Chondrocyte (in vitro differentiated cells): ENCODE measurements around the gene RPL23. TPM values are rescaled to one million over a fixed set of nuclear protein-coding genes. Genes with fewer than 3 reads are reported as not detected.

Experiments used
- DNase-seq: peaks from one replicate; pipeline ENCODE4 v3.0.0; 2021; ENCODE audit warnings: mixed read lengths, low spot score
- H3K27ac Mint-ChIP-seq: one replicate; pipeline ENCODE4 v1.8.0; 2021; ENCODE audit warnings: mild to moderate bottlenecking, moderate library complexity, mixed read lengths; ENCODE audit not compliant: unreplicated experiment
- H3K27me3 Mint-ChIP-seq: 2 replicates; pipeline ENCODE4 v1.8.0; 2021; ENCODE audit warnings: low read depth, mixed read lengths
- H3K36me3 Mint-ChIP-seq: 2 replicates; pipeline ENCODE4 v1.8.0; 2021; ENCODE audit warnings: low read depth, mixed read lengths
- H3K4me1 Mint-ChIP-seq: 2 replicates; pipeline ENCODE4 v1.8.0; 2021; ENCODE audit warnings: low read depth, mild to moderate bottlenecking, mixed read lengths
- H3K4me3 Mint-ChIP-seq: one replicate; pipeline ENCODE4 v1.8.0; 2021; ENCODE audit warnings: mild to moderate bottlenecking, moderate library complexity, mixed read lengths; ENCODE audit not compliant: unreplicated experiment
- H3K9me3 Mint-ChIP-seq: 2 replicates; pipeline ENCODE4 v1.8.0; 2021; ENCODE audit warnings: low read depth, mixed read lengths
- CTCF ChIP-seq: fragments of 200-600 bp; sonication (generic); IDR thresholded peaks from 2 replicates; pipeline ENCODE4 v1.5.0; 2021; ENCODE audit warnings: antibody characterized with exemption, mild to moderate bottlenecking, moderate library complexity
- microRNA-seq: library from miRNA; unstranded; fragments of <30 nt; microRNA quantifications from one replicate; pipeline ENCODE4 v1.2.0, GENCODE V29; 2020; ENCODE audit warnings: borderline number of aligned reads
- total RNA-seq: library from RNA; stranded (reverse); gene quantifications from 3 replicates; pipeline ENCODE4 v1.2.1, GENCODE V29; 2021

RPL23 gene
- total RNA-seq, 1 donor from 2014 or later, result 959 TPM

DNA sequence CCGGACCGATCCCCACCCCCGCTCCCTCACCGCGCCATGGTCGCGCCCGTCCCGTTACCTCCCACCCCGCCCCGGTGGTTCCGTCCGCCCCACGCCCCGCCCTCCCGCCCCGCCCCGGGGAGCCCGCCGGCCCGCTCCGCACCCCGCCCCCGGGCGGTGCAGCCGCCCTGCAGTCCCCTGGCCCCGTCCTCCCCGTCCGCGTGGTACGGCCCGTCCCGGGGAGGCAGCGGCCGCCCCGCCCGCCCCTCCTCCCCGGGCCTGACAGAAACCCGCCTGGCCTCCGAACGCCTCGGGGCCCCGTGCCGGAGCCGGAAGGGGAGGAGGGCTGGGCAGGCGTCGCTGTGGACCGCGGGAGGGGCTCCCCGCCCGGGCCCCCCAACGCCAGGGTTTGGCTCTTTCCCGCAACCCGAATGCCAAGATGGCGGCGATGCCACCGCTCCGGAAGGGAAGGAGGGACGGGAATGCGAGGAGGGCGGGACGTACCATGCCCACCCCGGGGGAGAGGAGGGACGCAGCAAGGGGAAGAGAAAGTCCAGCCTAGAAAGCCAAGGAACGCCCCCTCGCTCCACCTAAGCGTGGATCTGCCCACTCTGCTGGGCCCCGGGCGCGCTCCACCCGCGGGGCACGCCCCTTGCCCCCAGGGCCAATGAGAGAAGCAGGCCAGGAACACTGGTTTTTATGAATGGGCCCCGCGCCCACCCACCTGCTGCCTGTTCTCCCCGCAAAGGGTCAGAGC is 53.9 kb downstream of the RPL23 start, which contains the start of gene PIP4K2B:
Gene PIP4K2B (minus strand): TSS at position 56 of the 736 bp plus-strand sequence. CDS start 132 bp downstream, outside the sequence.
- H3K9me3 Mint-ChIP-seq, result peaks cover 2% of the 10 kb centered on the region
- TF ChIP-seq CTCF, result no peak
- H3K4me3 Mint-ChIP-seq, result peak within 1 kb of the TSS; percentile 90
- no peaks in the 10 kb centered on the region for H3K27me3 Mint-ChIP-seq
- peaks cover 20% of the 10 kb centered on the region for H3K36me3 Mint-ChIP-seq
- H3K27ac Mint-ChIP-seq, result peak within 1 kb of the TSS; percentile 93
- H3K4me1 Mint-ChIP-seq, result peaks cover 30% of the 10 kb centered on the region
- DNase-seq, result peak; percentile 99

- DNase-seq, result no peak
- Mint-ChIP-seq H3K9me3 (no peaks in the 10 kb centered on the region), H3K4me3 (peak overlapping the region; percentile 90), H3K27me3 (no peaks in the 10 kb centered on the region), H3K4me1 (peaks cover 30% of the 10 kb centered on the region), H3K27ac (peak overlapping the region; percentile 93), H3K36me3 (peaks cover 15% of the 10 kb centered on the region)
- TF ChIP-seq CTCF, result peak; percentile 39
Observed at GRCh38 chr17:38798614-38799500, 54.7 kb downstream of the RPL23 start.

Small RNAs within 50 kb of the gene (microRNA-seq; reads per million reads assigned to microRNA genes)
- gene MIR4727, result not detected

Other genes with a start within 250 kb of the RPL23 start
- gene SRCIN1, start 247.8 kb downstream of the RPL23 start, total RNA-seq, result 0.30 to 0.51 TPM in 2 of 3 replicates, not detected in the other
- gene EPOP, start 178.8 kb downstream of the RPL23 start, total RNA-seq, result 1.2 to 3.4 TPM (median 2.8 TPM) in 3 replicates
- gene MLLT6, start 148.4 kb downstream of the RPL23 start, total RNA-seq, result 44.9 to 64.2 TPM (median 50.0 TPM) in 3 replicates
- 17.2 to 18.4 TPM (median 17.9 TPM) in 3 replicates for gene CISD3, start 123.4 kb downstream of the RPL23 start, total RNA-seq
- gene PCGF2, start 105.4 kb downstream of the RPL23 start, total RNA-seq, result 50.7 to 56.1 TPM (median 55.2 TPM) in 3 replicates
- 118 to 156 TPM (median 120 TPM) in 3 replicates for gene PSMB3, start 101.0 kb downstream of the RPL23 start, total RNA-seq
- 55.5 to 66.8 TPM (median 58.7 TPM) in 3 replicates for gene PIP4K2B, start 54.2 kb downstream of the RPL23 start, total RNA-seq
- gene CWC25, start 28.4 kb downstream of the RPL23 start, total RNA-seq, result 8.3 to 13.5 TPM (median 11.8 TPM) in 3 replicates
- 444 to 599 TPM (median 593 TPM) in 3 replicates for gene LASP1, start 16.3 kb upstream of the RPL23 start, total RNA-seq
- not detected in 3 replicates for gene FBXO47, start 113.7 kb upstream of the RPL23 start, total RNA-seq